Skeletal muscle satellite cell (primary cell): Measurements from ENCODE around the gene VCL.
"Not testable (repeated sequence)": the region's sequence is repeated elsewhere in the genome, so short reads cannot be mapped to it uniquely, and the experiment has no call there.

Experiments
- H3K27me3 ChIP-seq: 2 replicates; pipeline ENCODE4 v1.7.0; 2013; ENCODE audit warnings: low read length; ENCODE audit not compliant: control insufficient read depth, insufficient read depth
- H3K36me3 ChIP-seq: 2 replicates; pipeline ENCODE4 v1.7.0; 2013; ENCODE audit warnings: mild to moderate bottlenecking, control low read depth, low read length; ENCODE audit not compliant: insufficient read depth
- H3K4me1 ChIP-seq: 2 replicates; pipeline ENCODE4 v1.7.0; 2013; ENCODE audit warnings: low read length; ENCODE audit not compliant: control insufficient read depth, insufficient read depth
- H3K4me2 ChIP-seq: 2 replicates; pipeline ENCODE4 v1.7.0; 2013; ENCODE audit warnings: mild to moderate bottlenecking, low read length
- H3K4me3 ChIP-seq: 2 replicates; pipeline ENCODE4 v1.7.0; 2013; ENCODE audit warnings: low read length
- H3K9ac ChIP-seq: 2 replicates; pipeline ENCODE4 v1.7.0; 2013; ENCODE audit warnings: mild to moderate bottlenecking, low read depth, low read length, moderate library complexity
- H3K9me3 ChIP-seq: replicated peaks from 2 replicates; pipeline ENCODE4 v1.7.0; 2013; ENCODE audit warnings: mild to moderate bottlenecking, control low read depth, low read length

Gene VCL

GRCh38 chr10:74049955-74050354 lies 52.0 kb downstream of the VCL start:
- H3K4me2 ChIP-seq: no peak overlapping the region
- H3K4me3 ChIP-seq: no peak overlapping the region
- no peaks in the 10 kb centered on the region for H3K27me3 ChIP-seq
- H3K9ac ChIP-seq: no peak overlapping the region
- H3K9me3 ChIP-seq: no peaks in the 10 kb centered on the region
- H3K4me1 ChIP-seq: peaks cover 41% of the 10 kb centered on the region
- H3K36me3 ChIP-seq: peaks cover 13% of the 10 kb centered on the region

GRCh38 chr10:74050653-74051052 lies 52.7 kb downstream of the VCL start:
- Histone ChIP-seq H3K4me3 (no peak overlapping the region), H3K36me3 (peaks cover 13% of the 10 kb centered on the region), H3K27me3 (no peaks in the 10 kb centered on the region), H3K4me1 (peaks cover 47% of the 10 kb centered on the region), H3K4me2 (no peak overlapping the region), H3K9ac (no peak overlapping the region), H3K9me3 (no peaks in the 10 kb centered on the region)

DNA sequence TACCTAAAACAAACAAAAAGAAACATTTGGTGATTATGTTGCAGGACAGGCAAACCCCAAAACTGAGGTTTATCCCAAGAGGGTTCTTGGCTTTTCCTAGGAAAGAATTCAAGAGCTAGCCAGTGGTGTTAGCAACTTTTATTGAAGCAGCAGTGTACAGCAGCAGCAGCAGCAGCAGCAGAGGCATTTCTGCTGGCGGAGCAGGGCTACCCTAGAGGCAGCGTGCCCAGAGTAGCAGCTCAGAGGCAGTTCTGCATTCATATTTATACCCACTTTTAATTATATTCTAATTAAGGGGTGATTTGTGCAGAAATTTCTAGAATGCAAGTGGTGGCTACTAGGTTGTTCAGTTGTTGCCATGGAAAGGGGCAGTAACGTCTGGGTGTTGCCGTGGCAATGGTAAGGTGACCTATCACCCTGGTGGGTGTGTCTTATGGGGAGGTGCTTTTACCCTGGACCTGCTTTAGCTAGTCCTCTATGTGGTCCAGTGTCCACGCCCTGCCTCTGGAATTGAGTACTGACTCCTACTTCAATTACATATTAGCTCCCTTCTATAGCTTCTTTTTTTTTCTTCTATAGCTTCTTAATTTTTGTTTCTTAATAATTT lies 53.9 kb downstream of the VCL start:
- no peaks in the 10 kb centered on the region for H3K9me3 ChIP-seq
- no peak overlapping the region for H3K4me2 ChIP-seq
- H3K4me3 ChIP-seq: no peak overlapping the region
- H3K4me1 ChIP-seq: peaks cover 52% of the 10 kb centered on the region
- no peaks in the 10 kb centered on the region for H3K27me3 ChIP-seq
- no peak overlapping the region for H3K9ac ChIP-seq
- H3K36me3 ChIP-seq: peaks cover 3% of the 10 kb centered on the region

DNA sequence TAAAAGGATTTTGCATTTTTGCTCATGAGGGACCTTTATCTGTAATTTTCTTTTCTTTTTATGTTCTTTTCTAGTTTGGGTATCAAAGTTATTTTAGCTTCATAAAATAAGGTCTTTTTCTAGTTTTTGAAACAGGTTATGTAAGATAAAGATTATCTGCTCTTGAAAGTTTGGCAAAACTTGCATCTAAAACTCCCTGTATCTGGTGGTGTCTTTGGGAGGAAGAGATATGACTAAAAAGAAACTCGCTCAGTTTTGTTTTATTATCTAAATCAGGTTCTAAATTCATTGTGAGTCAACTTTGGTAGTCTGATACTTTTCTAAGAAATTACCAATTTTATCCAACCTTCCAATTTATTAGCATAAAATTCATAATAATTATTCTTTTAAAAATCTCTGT lies 55.1 kb downstream of the VCL start:
- H3K4me1 ChIP-seq: peaks cover 52% of the 10 kb centered on the region
- no peaks in the 10 kb centered on the region for H3K36me3 ChIP-seq
- no peaks in the 10 kb centered on the region for H3K9me3 ChIP-seq
- no peaks in the 10 kb centered on the region for H3K27me3 ChIP-seq
- H3K9ac ChIP-seq: no peak overlapping the region
- H3K4me3 ChIP-seq: no peak overlapping the region
- no peak overlapping the region for H3K4me2 ChIP-seq

GRCh38 chr10:74055383-74056049 lies 57.6 kb downstream of the VCL start:
- H3K4me1 ChIP-seq: peaks cover 40% of the 10 kb centered on the region
- no peaks in the 10 kb centered on the region for H3K27me3 ChIP-seq
- H3K9me3 ChIP-seq: no peaks in the 10 kb centered on the region
- no peak overlapping the region for H3K9ac ChIP-seq
- peak overlapping the region; percentile 12 for H3K4me3 ChIP-seq
- peak overlapping the region; percentile 64 for H3K4me2 ChIP-seq
- no peaks in the 10 kb centered on the region for H3K36me3 ChIP-seq

DNA sequence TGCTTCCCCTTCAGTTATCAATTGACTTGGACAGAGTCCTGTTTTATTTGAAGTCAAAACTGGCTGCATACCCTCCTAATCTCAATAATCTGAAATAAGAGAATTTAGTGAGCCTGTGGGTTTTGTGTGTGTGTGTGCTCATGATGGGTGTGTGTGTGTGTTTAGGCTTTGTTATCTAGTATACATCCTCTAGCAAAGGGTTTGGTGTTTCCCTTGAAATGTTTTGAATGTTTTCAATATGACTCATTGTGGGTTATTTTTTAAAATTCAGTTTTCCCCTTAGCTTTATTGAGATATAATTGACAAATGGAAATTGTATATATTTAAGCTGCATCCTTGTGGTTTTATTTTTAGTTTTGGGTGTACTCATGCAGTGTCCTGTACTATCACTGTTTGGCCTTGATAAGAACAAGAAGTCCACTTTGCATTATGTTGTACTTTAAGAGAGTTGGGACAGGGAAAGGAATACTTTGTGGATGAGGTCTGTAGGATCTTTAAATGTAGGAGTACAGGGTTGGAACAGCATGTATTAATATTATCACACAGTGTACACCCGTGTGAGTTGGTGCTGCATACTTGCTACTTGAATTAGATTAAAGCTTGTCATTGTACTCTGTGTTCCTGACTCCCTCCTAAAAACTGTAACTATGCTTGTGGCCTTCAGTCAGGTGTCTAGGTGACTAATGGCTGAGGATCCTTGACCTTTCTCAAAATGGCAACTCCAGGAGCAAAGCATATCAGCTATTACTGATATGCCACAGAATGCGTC lies 58.3 kb downstream of the VCL start:
- Histone ChIP-seq H3K4me3 (peak overlapping the region; percentile 12), H3K4me2 (peak overlapping the region; percentile 64), H3K9ac (peak overlapping the region; percentile 12), H3K27me3 (no peaks in the 10 kb centered on the region), H3K36me3 (no peaks in the 10 kb centered on the region), H3K4me1 (peaks cover 38% of the 10 kb centered on the region), H3K9me3 (no peaks in the 10 kb centered on the region)

GRCh38 chr10:74058071-74058470 lies 60.2 kb downstream of the VCL start:
- Histone ChIP-seq H3K4me2 (no peak overlapping the region), H3K4me1 (peaks cover 40% of the 10 kb centered on the region), H3K9me3 (no peaks in the 10 kb centered on the region), H3K27me3 (no peaks in the 10 kb centered on the region), H3K4me3 (no peak overlapping the region), H3K36me3 (peaks cover 7% of the 10 kb centered on the region), H3K9ac (no peak overlapping the region)

DNA sequence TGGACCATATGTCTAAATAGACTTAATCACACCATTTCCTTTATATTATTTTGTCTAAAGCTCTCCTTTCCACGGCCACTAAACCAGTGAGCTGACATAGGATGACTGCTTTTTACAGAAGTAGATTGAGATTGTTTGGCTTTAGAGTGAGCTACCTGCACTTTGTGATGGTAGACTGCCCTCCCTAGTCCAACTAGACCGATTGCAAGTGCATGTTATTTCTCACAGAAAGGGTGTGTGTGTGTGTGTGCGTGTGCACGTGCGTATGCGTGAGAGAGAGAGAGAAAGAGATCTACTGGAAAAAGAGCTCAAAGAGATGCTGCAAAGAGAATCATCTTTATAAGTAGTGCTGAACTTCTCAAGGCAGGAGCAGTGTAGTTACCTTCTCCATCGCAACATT lies 60.7 kb downstream of the VCL start:
- H3K27me3 ChIP-seq: no peaks in the 10 kb centered on the region
- H3K4me2 ChIP-seq: no peak overlapping the region
- H3K9ac ChIP-seq: no peak overlapping the region
- H3K4me1 ChIP-seq: peaks cover 40% of the 10 kb centered on the region
- no peak overlapping the region for H3K4me3 ChIP-seq
- H3K36me3 ChIP-seq: peaks cover 12% of the 10 kb centered on the region
- H3K9me3 ChIP-seq: peaks cover 4% of the 10 kb centered on the region

DNA sequence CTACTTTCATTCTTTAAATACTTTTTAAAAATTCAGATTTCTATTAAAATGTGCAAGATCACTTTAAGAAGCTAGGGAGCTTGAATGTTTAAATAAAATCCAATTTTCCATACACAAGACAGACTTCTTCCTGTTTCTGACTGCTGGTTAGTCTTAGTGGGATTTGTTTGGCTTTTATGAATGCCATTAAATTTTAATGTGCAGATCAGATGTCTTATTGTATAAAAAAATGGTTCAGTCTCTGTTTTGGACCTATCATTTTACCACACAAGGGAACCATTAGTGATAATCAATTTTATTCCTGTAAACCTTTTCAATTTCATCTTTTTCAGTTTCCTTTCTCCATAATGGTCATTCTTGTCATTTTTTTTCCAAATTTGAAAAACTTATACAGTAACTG lies 63.2 kb downstream of the VCL start:
- Histone ChIP-seq H3K9me3 (peaks cover 7% of the 10 kb centered on the region), H3K27me3 (no peaks in the 10 kb centered on the region), H3K4me1 (peaks cover 28% of the 10 kb centered on the region), H3K4me2 (no peak overlapping the region), H3K9ac (no peak overlapping the region), H3K36me3 (peaks cover 31% of the 10 kb centered on the region), H3K4me3 (no peak overlapping the region)

DNA sequence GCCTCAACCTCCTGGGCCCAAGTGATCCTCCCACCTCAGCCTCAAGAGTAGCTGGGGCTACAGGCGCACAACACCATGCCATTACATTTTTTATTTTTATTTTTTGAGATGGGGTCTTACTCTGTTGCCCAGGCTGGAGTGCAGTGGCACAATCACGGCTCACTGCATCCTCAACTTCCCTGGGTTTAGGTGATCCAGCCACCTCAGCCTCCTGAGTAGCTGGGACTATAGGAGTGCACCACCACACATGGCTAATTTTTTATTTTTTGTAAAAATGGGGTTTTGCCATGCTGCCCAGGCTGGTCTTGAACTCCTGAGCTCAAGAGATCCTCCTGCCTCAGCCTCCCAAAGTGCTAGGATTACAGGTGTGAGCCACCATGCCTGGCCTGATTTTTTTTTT lies 64.1 kb downstream of the VCL start:
- H3K27me3 ChIP-seq, H3K4me2 ChIP-seq, H3K9ac ChIP-seq, H3K9me3 ChIP-seq, H3K4me3 ChIP-seq: not testable (repeated sequence)
- Histone ChIP-seq H3K4me1 (peaks cover 19% of the 10 kb centered on the region), H3K36me3 (peaks cover 33% of the 10 kb centered on the region)

DNA sequence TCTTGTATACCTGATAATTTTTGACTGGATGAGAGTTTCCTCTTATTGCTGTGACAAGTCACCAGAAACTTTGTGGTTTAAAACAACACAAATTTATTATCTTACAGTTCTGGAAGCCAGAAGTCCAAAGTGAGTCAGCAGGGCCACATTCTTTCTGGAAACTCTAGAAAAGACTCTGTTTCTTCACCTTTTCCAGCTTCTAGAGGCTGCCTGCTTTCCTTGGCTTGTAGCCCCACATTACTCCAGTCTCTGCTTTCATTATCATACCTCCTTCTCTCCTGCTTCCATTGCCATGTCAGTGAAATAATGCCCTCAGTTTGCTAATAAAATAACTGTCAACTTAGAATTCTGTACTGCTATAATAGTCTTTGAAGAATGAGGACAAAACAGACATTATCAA lies 65.3 kb downstream of the VCL start:
- Histone ChIP-seq H3K4me2 (no peak overlapping the region), H3K9ac (no peak overlapping the region), H3K9me3 (peaks cover 7% of the 10 kb centered on the region), H3K4me3 (no peak overlapping the region), H3K27me3 (no peaks in the 10 kb centered on the region), H3K4me1 (peaks cover 13% of the 10 kb centered on the region), H3K36me3 (peaks cover 37% of the 10 kb centered on the region)
